WI38 (cell line): ENCODE measurements around the gene AK3.
A peak's percentile ranks its signal among the peaks of the same experiment; 100 is the strongest.

Experiments used
- H3K4me3 ChIP-seq: 2 replicates; pipeline ENCODE4 v1.5.1; 2011; ENCODE audit warnings: low read depth, mild to moderate bottlenecking, control low read depth, low read length
- CTCF ChIP-seq: IDR thresholded peaks from 2 replicates; pipeline ENCODE4 v1.5.1; 2012; ENCODE audit warnings: low read depth, mild to moderate bottlenecking, control low read depth, low read length

The AK3 gene

GRCh38 chr9:4678679-4679267 lies 62.2 kb downstream of the AK3 start:
- H3K4me3 ChIP-seq: peak overlapping the region; percentile 91
- TF ChIP-seq CTCF: no peak

DNA sequence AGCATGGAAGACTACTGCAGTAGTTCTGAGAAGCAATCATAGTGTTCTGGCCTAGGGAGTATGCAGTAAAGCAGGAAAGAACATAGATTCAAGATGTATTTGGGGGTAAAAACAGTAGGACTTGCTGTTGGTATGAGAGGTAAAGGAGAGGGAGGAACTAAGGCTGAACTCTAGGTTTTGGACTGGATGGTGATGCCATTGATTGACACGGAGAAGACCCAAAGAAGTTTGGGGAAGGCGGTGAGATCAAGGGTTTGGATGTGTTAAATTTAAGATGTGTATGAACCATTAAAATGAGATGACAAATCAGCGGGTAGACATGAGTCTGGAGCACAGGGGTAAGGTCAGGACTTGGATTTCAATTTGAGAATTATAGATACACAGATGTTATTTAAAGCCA lies 63.6 kb downstream of the AK3 start:
- no peak overlapping the region for H3K4me3 ChIP-seq
- no peak for TF ChIP-seq CTCF

DNA sequence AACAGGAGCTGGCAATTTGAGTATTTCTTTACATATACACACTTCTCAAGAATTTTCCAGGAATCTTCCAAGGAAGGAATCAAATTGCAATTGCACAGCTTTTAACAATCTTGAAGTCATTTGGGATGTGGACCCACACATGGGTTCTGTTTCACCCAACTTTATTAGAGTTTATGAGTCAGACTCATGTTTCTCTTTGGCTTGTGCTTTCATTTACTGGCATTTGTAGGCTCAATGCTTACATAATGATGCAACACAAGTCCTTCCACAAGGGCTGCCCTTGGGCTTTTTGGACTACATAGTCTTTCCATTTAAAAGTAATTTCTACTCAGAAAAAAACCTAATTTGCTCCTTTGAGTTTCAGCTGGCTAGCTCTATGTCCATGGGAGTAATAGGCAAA lies 66.2 kb downstream of the AK3 start:
- TF ChIP-seq CTCF: no peak
- no peak overlapping the region for H3K4me3 ChIP-seq

- no peak for TF ChIP-seq CTCF
- H3K4me3 ChIP-seq: no peak overlapping the region
These were observed 69.3 kb downstream of the AK3 start for GRCh38 chr9:4671737-4672136.

DNA sequence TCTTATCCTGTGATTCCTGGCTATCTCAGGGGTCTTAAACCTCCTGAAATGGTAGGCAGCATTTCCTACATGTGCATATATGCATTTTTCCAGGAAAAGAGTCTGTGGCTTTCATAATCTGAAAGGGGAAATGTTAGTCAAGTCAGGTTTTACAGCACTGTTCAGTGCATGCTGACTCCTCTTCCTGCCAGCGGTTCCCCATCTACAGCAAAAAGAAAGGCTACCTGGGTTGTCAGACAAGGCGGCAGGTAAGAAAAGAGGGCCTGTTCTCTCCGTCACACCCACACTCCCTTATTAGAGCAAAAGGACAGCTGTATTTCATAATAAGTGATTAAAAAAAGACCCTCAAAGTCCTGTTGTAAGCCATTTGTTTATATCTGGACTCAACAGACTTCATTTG lies 70.4 kb downstream of the AK3 start:
- no peak for TF ChIP-seq CTCF
- H3K4me3 ChIP-seq: no peak overlapping the region

DNA sequence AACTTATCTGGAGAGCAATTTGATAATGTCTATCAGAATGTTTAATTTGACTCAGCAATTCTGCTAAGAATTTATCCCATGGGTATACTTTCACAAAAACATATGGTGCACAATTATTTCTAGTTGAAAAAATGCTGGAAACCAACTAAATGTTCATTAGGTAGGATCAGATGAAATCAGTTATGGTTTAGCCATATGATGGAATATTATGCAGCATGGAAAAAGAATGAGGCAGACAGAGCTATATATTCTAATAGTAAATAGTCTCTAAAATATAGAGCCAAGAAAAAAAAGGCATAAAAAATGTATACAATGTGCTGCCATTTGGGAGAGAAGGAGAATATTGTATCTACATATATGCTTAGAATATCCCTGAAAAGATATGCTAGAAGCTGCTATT lies 71.1 kb downstream of the AK3 start:
- no peak overlapping the region for H3K4me3 ChIP-seq
- TF ChIP-seq CTCF: no peak

GRCh38 chr9:4668604-4669003 lies 72.4 kb downstream of the AK3 start:
- TF ChIP-seq CTCF: no peak
- no peak overlapping the region for H3K4me3 ChIP-seq
